ENCODE measurements around the gene FBXL3.
"Not testable (repeated sequence)": the region's sequence is repeated elsewhere in the genome, so short reads cannot be mapped to it uniquely, and the experiment has no call there.

DNA sequence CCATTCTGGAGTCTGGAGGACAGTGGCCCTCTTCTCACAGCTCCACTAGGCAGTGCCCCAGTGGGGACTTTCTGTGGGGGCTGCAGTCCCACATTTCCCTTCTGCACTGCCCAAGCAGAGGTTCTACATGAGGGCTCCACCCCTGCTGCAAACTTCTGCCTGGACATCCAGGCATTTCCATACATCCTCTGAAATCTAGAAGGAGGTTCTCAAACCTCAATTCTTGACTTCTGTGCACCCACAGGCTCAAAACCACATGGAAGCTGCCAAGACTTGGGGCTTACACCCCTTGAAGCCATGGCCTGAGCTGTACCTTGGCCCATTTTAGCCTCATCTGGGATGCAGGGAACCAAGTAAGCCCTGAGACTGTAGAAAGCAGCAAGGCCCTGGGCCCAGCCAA, 67.2 kb downstream of the FBXL3 start:
- TF ChIP-seq, protein P1, sequence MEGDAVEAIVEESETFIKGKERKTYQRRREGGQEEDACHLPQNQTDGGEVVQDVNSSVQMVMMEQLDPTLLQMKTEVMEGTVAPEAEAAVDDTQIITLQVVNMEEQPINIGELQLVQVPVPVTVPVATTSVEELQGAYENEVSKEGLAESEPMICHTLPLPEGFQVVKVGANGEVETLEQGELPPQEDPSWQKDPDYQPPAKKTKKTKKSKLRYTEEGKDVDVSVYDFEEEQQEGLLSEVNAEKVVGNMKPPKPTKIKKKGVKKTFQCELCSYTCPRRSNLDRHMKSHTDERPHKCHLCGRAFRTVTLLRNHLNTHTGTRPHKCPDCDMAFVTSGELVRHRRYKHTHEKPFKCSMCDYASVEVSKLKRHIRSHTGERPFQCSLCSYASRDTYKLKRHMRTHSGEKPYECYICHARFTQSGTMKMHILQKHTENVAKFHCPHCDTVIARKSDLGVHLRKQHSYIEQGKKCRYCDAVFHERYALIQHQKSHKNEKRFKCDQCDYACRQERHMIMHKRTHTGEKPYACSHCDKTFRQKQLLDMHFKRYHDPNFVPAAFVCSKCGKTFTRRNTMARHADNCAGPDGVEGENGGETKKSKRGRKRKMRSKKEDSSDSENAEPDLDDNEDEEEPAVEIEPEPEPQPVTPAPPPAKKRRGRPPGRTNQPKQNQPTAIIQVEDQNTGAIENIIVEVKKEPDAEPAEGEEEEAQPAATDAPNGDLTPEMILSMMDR (IDR thresholded peaks at IDR 0.05): not testable (repeated sequence)
- TF ChIP-seq, protein P2, sequence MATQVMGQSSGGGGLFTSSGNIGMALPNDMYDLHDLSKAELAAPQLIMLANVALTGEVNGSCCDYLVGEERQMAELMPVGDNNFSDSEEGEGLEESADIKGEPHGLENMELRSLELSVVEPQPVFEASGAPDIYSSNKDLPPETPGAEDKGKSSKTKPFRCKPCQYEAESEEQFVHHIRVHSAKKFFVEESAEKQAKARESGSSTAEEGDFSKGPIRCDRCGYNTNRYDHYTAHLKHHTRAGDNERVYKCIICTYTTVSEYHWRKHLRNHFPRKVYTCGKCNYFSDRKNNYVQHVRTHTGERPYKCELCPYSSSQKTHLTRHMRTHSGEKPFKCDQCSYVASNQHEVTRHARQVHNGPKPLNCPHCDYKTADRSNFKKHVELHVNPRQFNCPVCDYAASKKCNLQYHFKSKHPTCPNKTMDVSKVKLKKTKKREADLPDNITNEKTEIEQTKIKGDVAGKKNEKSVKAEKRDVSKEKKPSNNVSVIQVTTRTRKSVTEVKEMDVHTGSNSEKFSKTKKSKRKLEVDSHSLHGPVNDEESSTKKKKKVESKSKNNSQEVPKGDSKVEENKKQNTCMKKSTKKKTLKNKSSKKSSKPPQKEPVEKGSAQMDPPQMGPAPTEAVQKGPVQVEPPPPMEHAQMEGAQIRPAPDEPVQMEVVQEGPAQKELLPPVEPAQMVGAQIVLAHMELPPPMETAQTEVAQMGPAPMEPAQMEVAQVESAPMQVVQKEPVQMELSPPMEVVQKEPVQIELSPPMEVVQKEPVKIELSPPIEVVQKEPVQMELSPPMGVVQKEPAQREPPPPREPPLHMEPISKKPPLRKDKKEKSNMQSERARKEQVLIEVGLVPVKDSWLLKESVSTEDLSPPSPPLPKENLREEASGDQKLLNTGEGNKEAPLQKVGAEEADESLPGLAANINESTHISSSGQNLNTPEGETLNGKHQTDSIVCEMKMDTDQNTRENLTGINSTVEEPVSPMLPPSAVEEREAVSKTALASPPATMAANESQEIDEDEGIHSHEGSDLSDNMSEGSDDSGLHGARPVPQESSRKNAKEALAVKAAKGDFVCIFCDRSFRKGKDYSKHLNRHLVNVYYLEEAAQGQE (IDR thresholded peaks at IDR 0.05): not testable (repeated sequence)
- not testable (repeated sequence) for TF ChIP-seq CBX8 (IDR thresholded peaks at IDR 0.05); BHLHE40 (IDR thresholded peaks at IDR 0.05; ENCODE audit: low read depth, low read length)
- TF ChIP-seq, protein P3, sequence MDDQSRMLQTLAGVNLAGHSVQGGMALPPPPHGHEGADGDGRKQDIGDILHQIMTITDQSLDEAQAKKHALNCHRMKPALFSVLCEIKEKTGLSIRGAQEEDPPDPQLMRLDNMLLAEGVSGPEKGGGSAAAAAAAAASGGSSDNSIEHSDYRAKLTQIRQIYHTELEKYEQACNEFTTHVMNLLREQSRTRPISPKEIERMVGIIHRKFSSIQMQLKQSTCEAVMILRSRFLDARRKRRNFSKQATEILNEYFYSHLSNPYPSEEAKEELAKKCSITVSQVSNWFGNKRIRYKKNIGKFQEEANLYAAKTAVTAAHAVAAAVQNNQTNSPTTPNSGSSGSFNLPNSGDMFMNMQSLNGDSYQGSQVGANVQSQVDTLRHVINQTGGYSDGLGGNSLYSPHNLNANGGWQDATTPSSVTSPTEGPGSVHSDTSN (IDR thresholded peaks at IDR 0.05): not testable (repeated sequence)
